NCI-H524 treated with DMSO at 0.1 percent for 48 hours (cell line): Measurements from ENCODE around the gene ARHGAP25.

ENCODE experiments used
- DNase-seq: peaks from one replicate; lab custom pipeline; 2025; lab: John Stamatoyannopoulos, UW

ARHGAP25 gene

DNA sequence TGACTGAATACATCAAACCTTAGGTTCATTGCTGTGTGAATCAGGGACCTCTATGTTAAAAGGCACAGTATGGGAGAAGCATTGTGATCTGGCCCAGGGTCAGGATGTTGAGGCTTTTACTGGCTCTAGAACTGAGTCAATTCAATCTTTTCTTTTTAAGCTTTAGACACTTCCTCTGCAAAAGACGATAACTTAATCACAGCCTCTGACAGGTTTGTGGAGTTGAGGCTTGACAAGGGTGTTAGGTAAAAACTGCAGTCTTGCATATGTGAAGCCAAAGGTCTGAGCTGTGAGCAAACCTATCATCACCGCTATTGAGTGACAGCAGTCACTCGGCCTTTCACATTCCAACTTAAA, 17.3 kb upstream of the ARHGAP25 start:
- no peak for DNase-seq

DNA sequence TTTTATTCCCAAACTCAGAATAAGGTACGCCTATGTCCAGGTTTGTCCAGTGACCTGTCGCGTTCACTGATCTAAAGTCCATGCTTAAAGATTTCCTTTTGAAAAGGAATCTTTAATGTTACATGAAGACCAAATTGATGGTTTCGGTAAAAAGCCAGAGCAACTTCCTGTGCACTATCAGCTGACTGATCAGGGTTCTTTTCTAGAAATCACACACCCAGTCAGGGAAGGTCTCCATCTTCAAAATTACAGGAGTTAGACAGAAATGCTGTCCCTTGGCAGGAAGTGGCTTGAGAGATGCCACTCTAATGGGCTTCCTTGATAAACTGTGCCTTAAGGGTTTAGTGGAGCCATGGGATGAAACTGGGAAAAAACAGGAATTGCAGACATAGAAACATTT, 14.7 kb upstream of the ARHGAP25 start:
- no peak for DNase-seq

DNA sequence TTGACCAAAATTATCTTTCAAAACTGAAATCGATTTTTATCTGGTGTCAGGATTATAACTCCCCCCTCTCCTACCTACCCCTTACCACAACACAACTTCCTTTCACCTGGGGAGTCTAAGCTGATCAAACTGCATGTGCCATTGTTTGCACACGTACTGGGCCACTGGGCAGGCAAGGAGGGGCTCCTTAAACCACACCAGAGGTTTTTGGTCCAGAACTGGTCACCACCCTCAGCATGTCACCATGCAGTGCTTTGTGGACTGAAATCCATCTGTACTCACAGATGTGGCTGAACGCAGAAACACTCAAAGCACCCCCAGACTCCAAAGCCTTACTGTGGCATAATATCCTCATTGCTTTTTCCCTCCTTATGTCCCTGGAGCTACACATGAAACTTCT, 13.9 kb upstream of the ARHGAP25 start:
- DNase-seq, result no peak

DNA sequence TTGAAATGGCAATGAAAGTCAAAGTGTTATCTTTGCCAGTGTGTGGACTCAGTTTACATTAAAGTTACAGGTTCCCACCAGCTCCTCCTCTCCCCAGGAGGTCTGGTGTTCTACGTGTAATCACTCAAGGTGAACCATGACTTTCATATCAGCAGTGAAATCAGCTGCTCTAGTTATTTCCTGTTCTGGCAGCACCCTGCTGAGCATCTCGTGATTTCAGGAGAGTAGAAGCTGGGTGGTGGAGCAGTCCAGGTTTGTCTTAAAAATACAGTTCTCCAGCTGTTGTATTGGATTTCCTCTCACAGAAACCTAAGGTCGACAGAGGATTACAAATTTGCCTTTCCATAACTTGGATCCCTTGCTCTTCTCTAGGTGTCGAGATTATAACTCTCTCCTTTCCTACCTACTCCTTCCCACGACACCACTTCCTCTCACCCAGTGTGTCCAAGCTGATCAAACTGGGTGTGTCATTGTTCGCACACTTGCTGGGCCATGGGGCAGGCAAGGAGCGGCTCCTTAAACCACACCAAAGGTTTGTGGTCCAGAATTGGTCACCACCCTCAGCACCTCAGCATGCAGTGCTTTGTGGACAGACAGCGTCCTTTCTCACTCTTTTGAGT, 13.0 kb upstream of the ARHGAP25 start:
- no peak for DNase-seq

DNA sequence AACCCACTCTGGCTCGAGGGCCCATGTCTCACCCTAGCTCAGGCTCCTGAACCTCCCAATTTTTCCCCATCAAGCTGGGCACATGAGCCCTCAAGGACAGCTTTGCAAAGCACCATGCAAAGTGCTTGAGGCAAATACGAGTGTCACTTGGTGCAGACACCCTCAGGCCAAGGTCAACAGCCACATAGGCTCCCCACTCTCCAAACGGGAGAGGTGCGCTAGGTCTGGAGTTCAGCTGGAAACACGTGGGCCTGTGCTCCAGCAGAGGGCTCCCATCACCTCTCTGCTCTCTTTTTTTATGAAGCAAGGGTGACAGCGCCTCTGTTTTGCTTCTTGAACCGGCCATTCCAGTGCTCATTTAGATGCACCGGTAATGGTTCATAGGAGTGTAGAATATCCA, 11.9 kb upstream of the ARHGAP25 start:
- DNase-seq, result no peak

DNA sequence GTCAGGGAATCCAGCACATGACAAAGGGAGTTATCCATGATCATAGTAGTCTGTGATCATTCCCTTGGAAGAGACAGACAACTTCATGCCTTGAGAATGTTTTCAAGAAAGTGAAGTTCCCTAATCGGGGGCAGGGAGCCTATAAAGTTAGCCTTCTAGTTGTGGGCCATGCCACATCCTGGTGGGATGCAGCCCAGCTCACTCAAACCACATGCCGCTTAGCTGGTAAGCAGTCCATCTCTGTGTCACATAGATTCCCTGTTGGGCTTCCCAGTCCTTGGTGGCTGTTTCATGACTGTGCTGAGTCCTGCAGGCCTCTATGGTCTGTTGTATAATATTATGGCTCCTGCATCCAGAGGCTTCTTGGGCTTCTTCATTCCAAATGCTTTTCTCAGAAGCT, 11.4 kb upstream of the ARHGAP25 start:
- no peak for DNase-seq

DNA sequence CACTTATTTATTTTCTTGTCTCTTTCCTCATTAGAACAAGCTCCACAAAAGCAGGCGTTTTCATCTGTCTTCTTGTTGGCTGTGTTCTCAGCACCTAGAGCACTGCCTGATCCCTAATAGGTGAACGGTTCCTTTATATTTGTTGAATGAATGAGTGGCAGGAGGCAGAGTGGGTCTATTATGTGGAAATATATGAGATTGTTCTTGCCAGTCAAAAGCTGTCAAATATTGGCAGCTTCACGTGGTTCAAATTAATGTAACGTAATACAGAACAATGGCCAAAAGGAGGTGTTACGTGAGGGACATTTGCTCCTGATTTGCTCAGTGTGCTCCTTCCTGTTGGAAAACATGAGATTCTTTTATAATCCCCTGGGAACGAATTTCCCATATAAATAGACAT, 8.5 kb upstream of the ARHGAP25 start:
- DNase-seq, result no peak

DNA sequence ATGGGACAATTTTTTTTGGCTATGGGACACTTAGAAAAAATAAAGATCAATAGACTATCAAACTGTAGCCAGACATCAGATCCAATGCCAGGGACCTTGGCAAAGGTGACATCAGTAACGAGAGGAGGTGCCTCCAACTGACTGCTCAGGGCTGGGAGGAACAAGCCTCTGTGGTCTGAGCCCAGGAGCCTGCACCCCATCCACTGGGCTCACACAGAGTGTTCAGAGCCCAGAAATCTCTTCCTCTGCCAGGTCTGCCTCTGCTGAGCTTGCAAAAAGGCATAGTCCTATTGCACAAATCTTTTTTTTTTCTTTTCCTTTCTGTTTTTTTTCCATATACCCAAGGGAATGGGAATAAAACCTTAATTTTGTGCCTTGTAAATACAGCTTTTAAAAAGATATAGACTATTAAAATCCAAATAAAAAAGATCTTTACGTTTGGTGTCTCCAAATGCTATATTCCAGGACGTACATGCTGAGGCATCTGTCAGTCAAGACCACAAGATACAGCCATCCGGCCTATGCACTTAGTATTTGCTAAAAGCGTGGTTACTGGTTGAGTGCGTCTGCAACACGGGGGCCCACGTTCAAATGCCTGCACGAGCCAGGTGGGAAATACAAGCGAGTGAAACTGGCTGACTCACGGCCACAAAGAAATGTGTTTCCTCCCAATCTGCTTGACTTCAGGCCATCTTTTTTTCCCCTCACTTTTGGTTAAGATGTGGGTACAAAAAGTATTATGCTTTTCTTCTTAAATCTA, 7.8 kb upstream of the ARHGAP25 start:
- DNase-seq, result no peak

DNA sequence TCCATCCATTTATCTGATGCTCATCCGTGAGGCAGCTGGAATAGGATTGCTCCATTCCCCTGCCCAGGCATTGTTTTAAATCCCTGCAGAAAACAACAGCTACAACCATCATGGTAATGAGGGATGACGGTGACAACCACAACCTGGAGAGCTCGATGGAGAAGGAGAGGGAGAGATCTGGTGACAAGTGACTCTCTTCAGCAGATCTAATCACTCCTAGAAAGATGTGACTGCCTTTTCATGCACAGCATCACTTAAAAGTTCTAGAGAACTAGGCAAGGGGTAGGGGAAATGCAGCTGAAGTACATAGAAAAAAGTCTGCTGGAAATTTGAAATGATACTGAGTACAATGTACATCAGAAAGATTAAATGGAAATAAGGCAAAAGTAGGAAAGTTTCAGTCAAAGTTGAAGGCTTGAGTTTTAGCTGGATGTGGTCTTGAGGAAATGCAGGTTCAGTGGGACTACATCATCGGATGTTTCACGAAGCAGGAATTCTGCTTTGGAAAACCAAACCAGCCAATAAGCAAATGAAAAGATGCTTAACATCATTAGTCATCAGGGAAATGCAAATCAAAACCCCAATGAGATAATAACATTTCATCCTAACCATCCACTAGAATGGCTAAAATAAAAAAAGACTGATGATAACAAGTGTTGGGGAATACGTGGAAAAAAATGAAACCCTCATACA, 6.8 kb upstream of the ARHGAP25 start:
- no peak for DNase-seq

DNA sequence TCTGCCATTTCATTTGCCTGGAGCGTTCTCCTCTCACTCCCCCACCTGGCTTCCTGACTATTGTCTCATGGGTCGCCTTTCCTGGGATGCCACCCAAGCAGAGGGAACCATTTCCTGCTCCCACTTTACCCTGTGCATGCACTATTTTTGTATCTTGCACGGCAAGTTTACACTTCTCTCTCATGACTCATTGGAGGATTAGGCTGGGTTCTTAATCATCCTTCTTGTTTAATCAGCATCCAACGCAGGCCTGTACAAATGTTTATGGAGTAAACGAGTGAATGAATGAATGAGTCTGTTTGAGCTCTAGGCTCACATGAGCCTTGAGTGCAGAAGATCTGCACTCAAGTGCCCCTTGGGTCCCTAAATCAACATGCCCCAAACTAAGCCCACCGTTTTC, 3.8 kb upstream of the ARHGAP25 start:
- DNase-seq, result no peak

DNA sequence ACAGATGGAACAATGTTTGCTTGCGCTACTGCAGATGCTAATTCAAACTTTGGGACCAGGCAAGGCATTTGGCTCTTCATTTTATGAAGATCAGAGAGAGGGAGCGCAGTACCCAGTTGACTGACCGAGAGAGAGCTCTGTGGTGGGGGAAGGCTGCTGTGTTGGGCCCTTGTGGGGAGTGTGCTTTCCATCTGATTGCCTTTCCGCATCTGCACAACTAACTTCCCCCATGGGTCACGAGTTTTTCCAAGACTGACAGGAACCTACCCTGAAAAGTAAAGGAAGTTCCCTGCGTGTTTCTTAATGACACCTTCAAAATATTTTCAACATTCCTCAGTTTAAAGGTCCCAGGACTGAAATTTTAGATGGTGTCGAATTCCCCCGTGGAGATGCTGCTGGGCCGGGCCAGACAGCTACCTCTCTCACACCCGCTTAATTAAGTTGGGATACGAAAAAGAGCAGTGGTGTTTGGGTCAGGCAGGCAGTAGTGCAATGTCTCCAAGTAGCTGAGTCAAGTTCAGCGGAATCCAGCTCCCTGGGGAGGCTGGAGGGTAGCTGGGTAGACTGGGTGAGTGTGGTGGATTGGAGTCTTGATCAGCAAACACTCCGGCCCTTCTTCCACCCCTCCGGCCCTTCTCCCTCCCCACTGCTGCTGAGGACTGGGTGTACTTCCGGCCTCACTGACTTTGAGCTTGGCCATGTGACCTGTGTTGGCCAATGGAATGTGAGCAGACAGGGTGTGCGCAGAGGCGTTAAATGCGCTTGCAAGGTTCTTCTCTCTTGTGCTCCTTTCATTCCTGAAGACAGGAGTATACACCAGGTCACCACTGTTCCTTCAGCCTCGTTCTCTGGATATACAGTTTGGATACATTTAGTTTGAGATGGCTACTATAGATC, 2.3 kb upstream of the ARHGAP25 start:
- no peak for DNase-seq

DNA sequence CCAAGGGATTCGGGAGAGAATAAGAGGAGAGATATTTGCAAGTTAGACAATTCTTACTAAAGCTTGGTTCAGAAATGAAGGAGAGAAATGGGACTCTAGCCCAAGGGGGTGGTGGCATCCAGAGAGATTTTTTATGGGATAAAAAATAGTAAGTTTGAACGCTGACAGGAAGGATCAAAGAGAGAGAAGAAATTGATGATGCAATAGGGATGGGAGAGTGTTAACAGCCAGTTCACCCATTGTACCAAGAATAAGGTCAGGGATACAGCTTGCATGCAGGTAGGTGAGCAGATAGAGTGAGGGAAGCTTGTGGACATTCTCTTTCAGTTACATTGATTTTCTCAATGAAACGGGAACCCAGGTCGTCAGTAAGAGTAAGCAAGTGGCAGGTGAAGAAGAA, 1.2 kb upstream of the ARHGAP25 start:
- no peak for DNase-seq

DNA sequence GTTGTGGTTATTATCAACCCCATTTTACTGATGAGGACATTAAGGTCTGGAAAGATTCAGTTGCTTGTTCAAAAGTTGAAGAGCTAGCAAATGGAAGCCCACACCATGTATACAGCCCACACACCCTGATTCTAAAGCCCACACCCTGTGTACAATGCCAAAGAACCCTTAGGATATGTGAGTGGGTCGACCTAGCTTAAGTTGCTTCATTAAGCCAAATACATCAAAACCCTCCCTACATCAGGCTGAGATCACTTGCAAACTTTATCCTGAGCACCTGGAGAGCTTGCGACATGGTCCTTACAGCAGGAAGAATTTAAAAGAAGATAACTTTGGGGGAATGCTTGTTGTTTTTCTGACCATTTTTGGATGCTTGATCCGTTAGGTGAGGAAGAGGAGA, 435 bp upstream of the ARHGAP25 start:
- no peak for DNase-seq

DNA sequence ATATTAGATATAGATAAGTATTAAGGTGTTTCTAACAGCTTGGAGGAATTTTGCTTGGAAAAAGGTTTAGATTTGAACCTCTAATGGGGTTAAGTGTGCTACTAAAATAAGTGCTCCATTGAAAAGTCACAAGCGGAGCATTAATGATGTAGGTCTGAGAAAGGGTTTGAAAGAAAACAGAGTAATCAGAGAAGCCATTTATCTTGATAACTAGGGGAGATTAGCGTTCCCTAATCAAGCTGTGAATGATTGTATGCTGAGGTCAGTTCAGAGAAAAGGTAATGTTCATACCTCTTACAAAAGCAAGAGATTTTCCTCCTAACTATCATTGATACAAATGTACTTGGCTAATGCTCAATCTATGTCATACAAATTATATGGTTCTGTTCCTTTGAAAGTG, 1.5 kb downstream of the ARHGAP25 start:
- no peak for DNase-seq

DNA sequence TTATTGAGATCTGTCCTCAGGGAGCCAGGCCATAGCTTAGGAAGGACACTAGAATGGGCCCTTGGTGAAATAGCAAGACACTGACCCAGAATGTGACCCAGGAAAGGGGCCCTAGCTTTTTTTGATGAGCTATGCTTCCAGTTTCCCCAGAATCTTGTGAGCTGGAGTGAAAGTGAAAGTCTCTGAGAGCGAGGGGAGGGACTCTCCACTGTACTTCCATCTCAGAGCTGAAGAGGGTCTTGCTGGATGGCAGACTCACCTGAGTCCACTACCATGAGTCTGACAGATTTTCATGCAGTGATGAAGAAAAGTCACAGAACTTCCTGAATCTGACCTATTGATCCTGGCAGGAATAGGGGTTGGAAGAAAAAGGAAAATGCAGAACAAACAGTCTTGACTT, 3.1 kb downstream of the ARHGAP25 start:
- no peak for DNase-seq

DNA sequence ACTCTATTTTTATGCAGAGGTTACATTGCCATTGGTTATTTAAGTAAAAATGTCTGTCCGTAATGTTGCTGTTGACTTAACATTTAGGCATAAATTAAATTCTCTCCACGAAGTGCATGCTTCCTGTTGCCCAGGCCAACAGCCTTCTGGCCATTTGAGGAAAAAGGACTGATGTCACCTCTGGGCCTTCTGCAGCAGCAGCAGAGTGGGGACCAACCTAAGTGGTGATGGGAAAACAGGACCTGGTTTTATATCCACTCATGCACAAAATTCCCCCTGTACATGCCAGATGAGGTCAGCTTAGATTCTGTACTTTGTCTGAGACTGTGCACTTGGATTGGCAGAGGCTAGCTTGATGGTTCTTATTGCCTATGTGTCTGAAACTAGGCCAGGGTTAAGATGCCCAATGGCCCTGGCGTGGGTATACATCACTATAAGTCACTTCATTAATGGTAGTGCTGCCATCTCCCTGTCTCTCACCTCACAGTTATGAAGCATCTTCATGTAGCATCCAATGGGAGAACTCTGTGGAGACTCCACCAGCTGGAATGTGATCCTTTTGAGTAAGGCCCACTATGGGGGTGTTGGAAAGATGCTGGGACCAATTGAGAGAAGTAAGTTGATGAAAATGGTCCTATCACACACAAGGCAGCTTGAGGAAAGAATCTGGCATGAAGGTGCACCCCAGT, 4.4 kb downstream of the ARHGAP25 start:
- DNase-seq, result no peak

DNA sequence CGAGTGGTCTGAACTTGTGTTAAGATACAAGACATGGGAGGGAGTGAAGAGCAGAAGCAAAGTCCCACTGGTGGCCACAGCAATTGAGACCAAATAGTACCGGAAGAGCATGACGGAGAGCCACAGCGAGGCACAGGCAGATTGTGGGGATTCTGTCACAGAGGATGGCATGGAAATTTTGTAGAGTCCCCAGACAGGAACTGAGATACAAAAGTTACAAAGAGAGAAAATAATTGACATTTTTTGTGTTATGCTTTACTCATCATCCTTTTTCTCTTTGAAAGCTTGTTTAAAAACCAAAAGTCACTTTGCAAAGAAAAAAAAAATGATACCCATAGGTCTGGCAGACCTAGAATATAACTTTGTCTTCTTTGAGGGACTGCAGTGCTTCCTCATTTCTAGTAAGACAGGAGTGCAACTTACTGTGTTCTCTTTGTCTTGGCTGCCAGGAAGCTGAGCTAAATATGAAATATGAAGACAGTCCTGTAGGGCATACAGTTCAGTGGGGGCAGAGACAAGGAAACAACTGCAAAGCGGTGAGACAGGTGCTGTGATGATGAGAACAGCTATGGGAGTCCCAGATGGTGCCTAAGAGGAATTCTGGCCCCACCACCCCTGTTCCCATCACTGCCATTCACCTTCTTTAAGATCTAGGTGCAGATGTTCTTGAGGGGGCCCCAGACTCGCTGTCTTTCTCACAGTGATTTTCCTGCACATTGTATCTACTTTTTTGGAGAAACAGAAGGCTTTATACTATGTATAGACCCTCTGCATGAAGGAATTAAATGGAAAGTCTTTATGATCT, 5.2 kb downstream of the ARHGAP25 start:
- DNase-seq, result no peak

DNA sequence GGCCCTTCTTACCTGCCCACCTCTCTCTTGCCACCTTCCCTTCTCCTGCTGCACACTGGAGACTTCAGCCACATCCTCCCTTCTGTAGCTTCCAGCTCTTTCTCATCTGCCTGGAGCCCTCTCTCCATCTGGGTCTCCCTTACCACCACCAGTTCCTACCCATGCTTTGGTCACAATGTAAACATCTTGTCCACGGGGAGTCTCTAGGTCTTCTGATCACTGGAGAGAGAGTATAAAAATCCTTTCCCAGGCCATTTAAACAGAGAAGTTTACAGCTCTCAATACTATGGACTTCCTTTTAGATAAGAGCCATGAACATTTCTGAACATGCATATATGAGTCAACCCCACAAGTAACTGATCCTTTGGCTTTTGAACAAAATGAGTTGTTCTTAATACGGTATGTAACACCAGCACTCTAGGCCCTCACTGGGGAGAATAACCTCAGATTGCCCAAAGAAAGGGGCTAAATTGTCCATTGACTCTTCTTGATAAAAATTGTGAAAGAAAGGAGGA, 5.8 kb downstream of the ARHGAP25 start:
- no peak for DNase-seq

DNA sequence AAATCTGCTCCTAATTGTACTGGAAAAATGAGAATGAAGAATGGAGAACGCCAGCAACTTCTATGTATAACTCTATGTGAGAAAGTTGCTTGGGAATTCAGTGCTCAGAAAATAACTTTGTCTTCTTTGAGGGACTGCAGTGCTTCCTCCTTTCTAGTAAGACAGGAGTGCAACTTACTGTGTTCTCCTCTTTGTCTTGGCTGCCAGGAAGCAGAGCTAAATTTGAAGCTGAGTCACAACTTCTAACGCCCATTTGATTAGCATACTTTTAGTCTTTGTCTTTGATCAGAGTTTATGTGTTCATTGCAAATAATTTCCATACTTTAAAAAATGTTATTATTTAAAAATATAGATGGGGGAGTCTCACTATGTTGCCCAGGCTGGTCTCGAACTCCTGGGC, 6.6 kb downstream of the ARHGAP25 start:
- DNase-seq, result no peak

DNA sequence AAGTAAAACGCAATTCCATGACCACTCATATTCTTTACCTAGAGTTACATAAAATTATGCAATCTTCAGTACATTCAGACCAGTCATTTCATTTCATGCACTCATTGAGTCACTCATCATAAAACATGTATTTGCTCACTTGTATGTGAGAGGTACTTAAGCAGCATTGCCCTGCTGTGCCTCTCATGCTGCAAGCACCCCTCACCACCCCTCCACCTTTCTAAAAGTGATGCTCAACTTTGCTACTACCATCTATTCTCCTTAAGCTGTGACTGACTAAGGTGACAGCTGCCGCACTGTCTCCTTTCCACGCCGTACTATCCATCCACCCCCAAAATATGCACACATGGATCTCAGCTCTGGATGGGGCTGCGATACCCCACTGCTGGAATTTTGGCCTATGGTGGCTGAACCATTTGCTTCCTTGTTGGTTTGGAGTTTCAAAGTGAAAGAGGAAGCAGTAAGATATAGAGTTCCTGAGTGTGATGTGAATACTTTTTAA, 7.2 kb downstream of the ARHGAP25 start:
- DNase-seq, result no peak
